Astrocyte (in vitro differentiated cells and primary cell): ENCODE data around the gene ZNF512. TPM values are rescaled to one million over a fixed set of nuclear protein-coding genes. Genes with fewer than 3 reads are reported as not detected.
A peak's percentile ranks its signal among the peaks of the same experiment; 100 is the strongest.
"Not testable (repeated sequence)": the region's sequence is repeated elsewhere in the genome, so short reads cannot be mapped to it uniquely, and the experiment has no call there.

ENCODE experiments used
- DNase-seq: peaks from one replicate; pipeline ENCODE4 v3.0.0-alpha.2; 2010; ENCODE audit warnings: low read depth
- FAIRE-seq: peaks from 2 replicates; lab custom pipeline; 2011; peaks lifted over from hg19 to GRCh38; lab: Jason Lieb, UNC
- H2AFZ ChIP-seq: 2 replicates; pipeline ENCODE4 v1.6.0; 2012; ENCODE audit warnings: low read depth, low read length, inconsistent platforms
- H3K27ac ChIP-seq: 2 replicates; pipeline ENCODE4 v1.5.1; 2011; ENCODE audit warnings: low read depth, low read length, inconsistent platforms
- H3K27me3 ChIP-seq: 2 replicates; pipeline ENCODE4 v1.6.0; 2011; ENCODE audit warnings: low read length, inconsistent platforms; ENCODE audit not compliant: insufficient read depth
- H3K36me3 ChIP-seq: 2 replicates; pipeline ENCODE4 v1.5.1; 2011; ENCODE audit warnings: low read length, inconsistent platforms; ENCODE audit not compliant: insufficient read depth
- H3K4me1 ChIP-seq: 2 replicates; pipeline ENCODE4 v1.5.1; 2011; ENCODE audit warnings: low read length, inconsistent platforms; ENCODE audit not compliant: insufficient read depth
- H3K4me2 ChIP-seq: 2 replicates; pipeline ENCODE4 v1.6.0; 2012; ENCODE audit warnings: low read length, inconsistent platforms
- H3K4me3 ChIP-seq: 2 replicates; pipeline ENCODE4 v1.5.1; 2011; ENCODE audit warnings: low read depth, mild to moderate bottlenecking, low read length, inconsistent platforms; ENCODE audit not compliant: insufficient read depth
- H3K79me2 ChIP-seq: 2 replicates; pipeline ENCODE4 v1.6.0; 2012; ENCODE audit warnings: mild to moderate bottlenecking, low read length, inconsistent platforms; ENCODE audit not compliant: insufficient read depth
- H3K9ac ChIP-seq: 2 replicates; pipeline ENCODE4 v1.6.0; 2012; ENCODE audit warnings: mild to moderate bottlenecking, low read length, inconsistent platforms
- H3K9me3 ChIP-seq: 2 replicates; pipeline ENCODE4 v1.5.1; 2012; ENCODE audit warnings: low read depth, mild to moderate bottlenecking, low read length, inconsistent platforms; ENCODE audit not compliant: insufficient read depth
- H4K20me1 ChIP-seq: 2 replicates; pipeline ENCODE4 v1.6.0; 2012; ENCODE audit warnings: low read length, inconsistent platforms; ENCODE audit not compliant: insufficient read depth
- H3K27ac Mint-ChIP-seq: one replicate; pipeline ENCODE4 v1.8.0; 2021; ENCODE audit warnings: mild to moderate bottlenecking, mixed read lengths; ENCODE audit not compliant: unreplicated experiment
- H3K27me3 Mint-ChIP-seq: one replicate; pipeline ENCODE4 v1.8.0; 2021; ENCODE audit warnings: low read depth, mixed read lengths; ENCODE audit not compliant: unreplicated experiment
- H3K36me3 Mint-ChIP-seq: one replicate; pipeline ENCODE4 v1.8.0; 2021; ENCODE audit warnings: low read depth, mixed read lengths; ENCODE audit not compliant: unreplicated experiment
- H3K4me1 Mint-ChIP-seq: one replicate; pipeline ENCODE4 v1.8.0; 2021; ENCODE audit warnings: low read depth, mixed read lengths; ENCODE audit not compliant: unreplicated experiment
- H3K4me3 Mint-ChIP-seq: one replicate; pipeline ENCODE4 v1.8.0; 2021; ENCODE audit warnings: mild to moderate bottlenecking, moderate library complexity, mixed read lengths; ENCODE audit not compliant: unreplicated experiment
- H3K9me3 Mint-ChIP-seq: one replicate; pipeline ENCODE4 v1.8.0; 2021; ENCODE audit warnings: mild to moderate bottlenecking, mixed read lengths; ENCODE audit not compliant: unreplicated experiment
- CTCF ChIP-seq: IDR thresholded peaks from 2 replicates; pipeline ENCODE4 v1.5.1; 2011; ENCODE audit warnings: low read depth, mild to moderate bottlenecking, inconsistent platforms, low read length, moderate library complexity; ENCODE audit not compliant: insufficient read depth
- EZH2 ChIP-seq: IDR thresholded peaks from 2 replicates; pipeline ENCODE4 v1.6.1; 2012; ENCODE audit warnings: mild to moderate bottlenecking, low read length, inconsistent platforms; ENCODE audit not compliant: insufficient read depth
- total RNA-seq: library from RNA; stranded (reverse); gene quantifications from 2 replicates; pipeline ENCODE4 v1.2.1, GENCODE V29; 2021

Gene ZNF512
- total RNA-seq, 1 donor from 2014 or later: 32.5 TPM

DNA sequence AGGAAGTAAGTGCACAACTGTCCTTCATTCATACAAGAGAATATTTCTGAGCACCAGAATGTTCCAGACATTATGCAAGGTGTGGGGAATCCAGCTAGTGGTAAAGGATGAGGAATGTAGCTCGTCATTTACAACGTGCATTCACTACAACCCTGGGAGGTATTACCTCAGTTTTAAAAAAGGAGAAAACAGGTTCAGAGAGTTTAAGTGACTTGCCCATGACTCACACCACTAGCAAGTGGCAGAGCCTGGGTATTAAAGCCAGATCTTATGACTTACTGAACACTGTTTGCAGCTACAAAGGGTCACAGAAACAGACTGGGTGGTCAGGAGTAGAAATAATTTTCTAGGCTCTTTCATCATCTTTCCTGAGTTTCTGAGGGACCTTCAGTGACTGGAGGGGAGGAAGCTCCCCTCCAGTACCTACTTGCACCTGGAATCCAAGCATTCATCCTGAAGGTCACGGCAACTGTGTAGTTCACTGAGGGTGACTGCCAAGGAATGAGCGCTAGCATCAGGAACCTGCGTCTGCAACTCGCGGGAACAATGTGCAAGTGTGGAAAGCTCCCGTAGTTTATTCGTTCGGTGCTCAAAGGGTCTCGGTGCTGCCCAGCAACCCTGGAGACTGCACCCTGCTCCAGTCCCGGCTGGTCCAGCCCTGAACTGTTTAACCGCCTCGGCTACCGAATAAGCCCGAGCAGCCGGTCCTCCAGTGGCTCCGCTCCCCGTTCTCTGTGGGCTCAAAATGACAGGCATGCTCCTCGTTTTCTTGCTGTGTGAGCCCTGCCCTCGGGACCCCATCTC, 45.3 kb downstream of the ZNF512 start:
- H3K27ac ChIP-seq: peak overlapping the region; percentile 98
- H3K4me3 Mint-ChIP-seq: no peak overlapping the region
- H3K36me3 ChIP-seq: peaks cover 29% of the 10 kb centered on the region
- H3K9me3 Mint-ChIP-seq: no peaks in the 10 kb centered on the region
- H3K4me1 ChIP-seq: peaks cover 35% of the 10 kb centered on the region
- FAIRE-seq (no peak), DNase-seq (peak; percentile 99)
- H3K27me3 ChIP-seq: no peaks in the 10 kb centered on the region
- peak overlapping the region; percentile 98 for H3K9ac ChIP-seq
- H3K4me1 Mint-ChIP-seq: peaks cover 29% of the 10 kb centered on the region
- TF ChIP-seq CTCF (no peak), EZH2 (no peak)
- no peaks in the 10 kb centered on the region for H4K20me1 ChIP-seq
- peaks cover 17% of the 10 kb centered on the region for H3K36me3 Mint-ChIP-seq
- H3K9me3 ChIP-seq: no peaks in the 10 kb centered on the region
- H2AFZ ChIP-seq: no peak overlapping the region
- peak overlapping the region; percentile 97 for H3K4me3 ChIP-seq
- H3K27me3 Mint-ChIP-seq: no peaks in the 10 kb centered on the region
- peaks cover 42% of the 10 kb centered on the region for H3K79me2 ChIP-seq
- peak overlapping the region; percentile 94 for H3K4me2 ChIP-seq
- no peak overlapping the region for H3K27ac Mint-ChIP-seq

DNA sequence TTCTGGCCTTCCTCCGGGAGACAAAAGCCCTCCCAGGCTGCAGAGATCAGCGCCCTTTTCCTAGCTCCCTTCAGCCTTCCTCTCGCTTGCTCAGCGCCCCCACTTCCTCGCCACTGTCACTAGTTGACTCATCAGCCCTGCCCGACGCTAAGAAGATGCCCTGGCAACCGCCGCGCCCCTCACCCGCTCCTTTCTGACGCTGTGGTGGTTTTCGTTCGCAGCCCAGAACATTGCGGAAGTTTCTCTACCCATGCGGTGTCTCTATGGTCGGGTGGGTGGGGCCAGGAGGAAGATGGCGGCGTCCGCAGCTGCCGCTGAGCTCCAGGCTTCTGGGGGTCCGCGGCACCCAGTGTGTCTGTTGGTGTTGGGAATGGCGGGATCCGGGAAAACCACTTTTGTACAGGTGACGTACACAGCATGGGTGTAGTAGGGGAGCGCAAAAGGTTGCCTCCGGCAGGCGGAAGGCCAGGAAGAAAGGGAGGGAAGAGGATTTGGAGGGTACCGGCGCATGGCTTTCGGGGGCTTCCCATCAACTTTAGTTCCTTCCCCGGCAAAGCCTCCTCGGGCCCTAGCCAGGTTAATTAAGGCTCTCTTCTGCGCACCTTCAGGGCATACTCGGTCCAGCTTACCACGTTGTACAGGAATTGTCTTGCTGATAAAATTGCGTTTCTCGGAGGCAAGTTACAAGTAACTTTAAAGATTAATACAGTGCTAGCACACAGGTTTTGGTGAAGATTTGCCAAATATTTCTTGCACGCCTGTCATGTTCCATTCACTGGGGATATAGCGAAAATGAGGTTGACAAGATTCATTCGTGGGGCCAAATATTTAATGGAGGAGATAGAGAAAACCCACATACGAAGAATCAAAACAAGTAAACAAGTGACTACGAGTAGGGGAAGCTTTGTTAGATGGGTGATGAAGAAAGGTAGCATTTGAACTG, 46.2 kb downstream of the ZNF512 start, which contains the start of the genes CCDC121 and GPN1:
Gene CCDC121 (minus strand): TSS at position 246 of the 943 bp plus-strand sequence. CDS start 1,213 bp downstream, outside the sequence.
Gene GPN1 (plus strand): TSS at position 284 of the 943 bp plus-strand sequence. CDS start 9 bp downstream, at position 293.
- Mint-ChIP-seq H3K4me3 (no peak within 1 kb of the TSS), H3K27me3 (no peaks in the 10 kb centered on the region), H3K4me1 (peaks cover 29% of the 10 kb centered on the region), H3K9me3 (no peaks in the 10 kb centered on the region), H3K36me3 (peaks cover 14% of the 10 kb centered on the region), H3K27ac (no peak within 1 kb of the TSS)
- Histone ChIP-seq H2AFZ (peak within 1 kb of the TSS; percentile 79), H3K4me1 (peaks cover 27% of the 10 kb centered on the region), H3K9me3 (no peaks in the 10 kb centered on the region), H3K79me2 (peaks cover 43% of the 10 kb centered on the region), H3K27me3 (no peaks in the 10 kb centered on the region), H3K27ac (peak within 1 kb of the TSS; percentile 98), H3K4me2 (peak within 1 kb of the TSS; percentile 94), H3K4me3 (peak within 1 kb of the TSS; percentile 97), H3K36me3 (peaks cover 29% of the 10 kb centered on the region), H4K20me1 (no peaks in the 10 kb centered on the region), H3K9ac (peak within 1 kb of the TSS; percentile 98)
- TF ChIP-seq CTCF (no peak), EZH2 (no peak)
- FAIRE-seq (no peak), DNase-seq (peak; percentile 92)

GRCh38 chr2:27630257-27630656, 47.4 kb downstream of the ZNF512 start:
- peaks cover 43% of the 10 kb centered on the region for H3K79me2 ChIP-seq
- H3K36me3 Mint-ChIP-seq: peaks cover 20% of the 10 kb centered on the region
- H3K4me2 ChIP-seq: peak overlapping the region; percentile 94
- H3K9ac ChIP-seq: peak overlapping the region; percentile 19
- peaks cover 27% of the 10 kb centered on the region for H3K4me1 ChIP-seq
- not testable (repeated sequence) for H3K4me3 ChIP-seq, DNase-seq, FAIRE-seq, H2AFZ ChIP-seq, H3K27me3 ChIP-seq, H3K9me3 ChIP-seq, H4K20me1 ChIP-seq, H3K4me3 Mint-ChIP-seq, H3K27ac Mint-ChIP-seq, H3K27ac ChIP-seq, H3K27me3 Mint-ChIP-seq, H3K9me3 Mint-ChIP-seq
- H3K4me1 Mint-ChIP-seq: peaks cover 29% of the 10 kb centered on the region
- peaks cover 36% of the 10 kb centered on the region for H3K36me3 ChIP-seq
